ENCODE data around the gene WWOX.

The WWOX gene

GRCh38 chr16:78823027-78823426, 723.6 kb downstream of the WWOX start:
- no peak for DNase-seq

DNA sequence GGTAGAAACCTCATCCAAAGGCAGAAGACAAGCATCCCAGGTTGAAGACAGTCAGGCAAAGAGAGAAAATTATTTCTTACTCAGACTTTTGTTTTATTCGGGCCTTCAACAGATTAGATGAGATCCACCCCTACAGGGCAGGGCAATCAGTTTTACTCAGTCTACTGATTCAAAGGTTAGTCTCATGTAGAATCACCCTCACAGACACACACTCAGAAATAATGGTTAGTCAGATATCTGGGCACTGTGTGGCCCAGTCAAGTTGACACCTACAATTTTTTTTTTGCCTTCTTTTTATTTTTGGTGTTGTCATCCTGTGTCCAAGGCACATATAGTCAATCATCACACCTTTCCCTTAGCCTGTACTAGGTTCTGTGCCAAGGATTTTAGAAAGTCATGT, 729.8 kb downstream of the WWOX start:
- DNase-seq, result no peak

DNA sequence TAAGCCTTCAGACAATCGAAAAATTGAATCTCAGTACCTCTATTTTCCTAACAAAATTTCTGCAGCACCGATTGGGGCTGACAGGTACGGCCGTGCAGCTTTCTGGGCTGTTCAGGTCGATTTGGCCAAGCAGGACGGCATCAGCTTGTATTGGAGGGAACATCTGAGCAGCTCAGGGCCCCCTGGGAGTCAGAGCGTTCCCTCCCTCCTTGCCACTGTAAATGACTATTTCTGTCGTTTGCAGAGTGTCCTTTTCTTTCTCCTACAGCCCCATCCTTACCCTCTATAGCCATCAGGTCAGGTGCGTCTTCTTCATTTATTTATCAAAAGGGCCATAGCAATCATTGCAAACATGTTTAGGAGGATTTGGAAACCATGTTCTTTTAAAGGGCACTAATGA, 731.1 kb downstream of the WWOX start:
- DNase-seq, result no peak

GRCh38 chr16:78832100-78832499, 732.6 kb downstream of the WWOX start:
- no peak for DNase-seq

DNA sequence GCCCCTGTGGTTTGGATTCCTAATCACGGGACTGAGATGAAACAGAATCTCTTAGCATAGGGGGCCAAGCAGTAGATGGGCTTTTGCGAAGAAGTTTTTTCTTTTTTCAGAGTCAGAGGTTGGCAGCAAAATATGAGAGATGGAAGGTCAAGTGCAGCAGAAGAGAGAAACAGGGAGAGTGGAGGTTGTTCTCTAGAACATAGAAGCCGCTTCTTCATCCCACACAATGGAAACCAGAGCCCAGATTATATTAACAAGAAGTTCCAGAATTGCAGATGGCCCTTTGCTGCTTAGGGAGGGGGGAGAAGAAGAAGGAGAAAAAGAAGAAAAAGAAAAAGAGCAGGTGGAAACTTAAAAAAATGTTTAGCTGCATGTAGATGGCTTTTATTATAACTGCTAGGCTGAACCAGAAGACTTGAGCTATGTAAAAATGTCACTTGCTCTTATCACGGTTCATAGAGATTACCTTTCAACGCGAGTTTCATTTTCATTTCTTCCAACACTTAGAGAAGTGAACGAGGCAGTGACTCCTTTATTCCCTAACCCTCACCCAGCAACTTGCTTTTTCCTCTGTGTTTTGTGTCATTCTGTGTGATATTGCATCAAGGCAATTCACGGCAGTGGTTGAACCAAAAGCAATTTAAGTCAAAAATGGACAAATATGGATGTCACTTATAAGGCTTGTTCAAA, 737.5 kb downstream of the WWOX start:
- DNase-seq, result peak in 1 of 5 donors; percentile 43

DNA sequence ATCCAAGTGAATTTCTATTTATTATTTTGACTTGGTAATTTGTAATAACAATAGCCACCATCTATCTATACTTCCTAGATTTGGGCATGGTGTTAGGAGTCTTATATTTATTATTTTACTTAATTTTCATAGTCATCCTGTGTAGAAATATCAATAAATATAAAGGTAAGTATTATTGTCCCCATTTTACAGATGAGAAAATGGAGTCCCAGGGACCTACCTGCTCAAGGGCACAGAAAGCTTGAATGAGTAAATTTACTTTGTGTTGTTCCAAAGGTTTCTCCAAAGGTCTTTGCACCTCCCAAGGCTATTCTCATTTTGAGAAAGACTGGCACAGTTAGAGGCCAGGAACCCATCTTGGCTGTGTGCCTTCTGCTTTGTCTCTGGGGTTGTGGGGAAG, 738.3 kb downstream of the WWOX start:
- DNase-seq, result no peak

DNA sequence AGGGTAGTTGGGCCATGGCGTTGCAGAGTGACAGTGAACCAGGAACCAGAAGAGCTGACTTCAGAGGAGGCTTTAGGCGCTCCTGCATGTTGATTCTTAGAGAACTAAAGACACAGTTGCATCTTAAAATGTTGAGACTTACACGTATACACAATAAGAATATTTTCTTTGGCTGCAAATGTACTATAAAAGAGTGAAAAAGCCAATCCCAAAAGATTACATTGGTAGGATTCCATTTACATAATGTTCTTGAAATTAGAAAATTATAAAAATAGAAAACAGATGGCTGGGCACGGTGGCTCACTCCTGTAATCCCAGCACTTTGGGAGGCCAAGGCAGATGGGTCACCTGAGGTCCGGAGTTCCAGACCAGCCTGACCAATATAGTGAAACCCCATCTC, 738.8 kb downstream of the WWOX start:
- no peak for DNase-seq

DNA sequence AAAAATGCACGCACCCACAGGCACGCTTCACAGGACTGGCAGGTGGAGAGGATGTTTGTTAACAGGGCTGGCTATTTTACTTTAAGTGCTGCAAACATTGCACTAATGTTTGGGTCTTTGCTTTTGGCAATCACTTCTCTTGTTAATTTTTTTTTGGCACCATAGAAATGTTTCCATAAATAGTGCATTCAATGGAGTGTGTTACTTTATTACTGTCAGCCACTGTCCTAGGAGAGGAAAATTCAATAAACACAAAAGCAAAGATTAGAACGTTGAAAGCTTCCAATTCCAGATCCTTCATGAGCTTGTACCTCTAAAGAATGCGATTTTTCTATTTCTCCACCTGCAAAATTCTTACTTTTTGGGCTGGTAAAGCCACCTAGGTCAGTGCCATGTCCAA, 743.5 kb downstream of the WWOX start:
- no peak for DNase-seq

GRCh38 chr16:78843978-78844377, 744.5 kb downstream of the WWOX start:
- no peak for DNase-seq

GRCh38 chr16:78844682-78845081, 745.2 kb downstream of the WWOX start:
- DNase-seq, result no peak

DNA sequence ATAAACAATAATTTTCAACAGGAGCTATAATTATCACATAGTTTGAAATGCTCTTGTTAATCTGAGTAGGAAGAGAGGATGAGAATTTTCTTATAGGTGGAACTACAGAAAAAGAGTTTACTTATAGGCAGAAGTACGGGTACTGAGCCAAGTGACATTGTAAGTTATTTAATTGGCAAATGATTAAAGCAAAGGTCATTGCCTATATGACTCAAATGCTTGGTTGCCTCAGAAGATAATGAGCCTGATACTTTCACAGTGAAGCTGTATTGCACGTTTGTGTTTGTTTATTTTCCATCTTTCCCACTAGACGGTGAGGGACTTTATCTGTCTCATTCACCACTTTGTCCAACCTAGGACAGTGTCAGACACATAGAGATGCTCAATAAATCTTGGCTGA, 751.8 kb downstream of the WWOX start:
- DNase-seq, result no peak

- no peak for DNase-seq
Measured at GRCh38 chr16:78852081-78852635, 752.7 kb downstream of the WWOX start.

GRCh38 chr16:78862022-78862421, 762.6 kb downstream of the WWOX start:
- DNase-seq, result no peak

GRCh38 chr16:78866521-78866920, 767.1 kb downstream of the WWOX start:
- no peak for DNase-seq

GRCh38 chr16:78869492-78869891, 770.0 kb downstream of the WWOX start:
- no peak for DNase-seq

GRCh38 chr16:78871241-78871640, 771.8 kb downstream of the WWOX start:
- DNase-seq, result no peak

- no peak for DNase-seq
Measured at GRCh38 chr16:78876671-78877070, 777.2 kb downstream of the WWOX start.

DNA sequence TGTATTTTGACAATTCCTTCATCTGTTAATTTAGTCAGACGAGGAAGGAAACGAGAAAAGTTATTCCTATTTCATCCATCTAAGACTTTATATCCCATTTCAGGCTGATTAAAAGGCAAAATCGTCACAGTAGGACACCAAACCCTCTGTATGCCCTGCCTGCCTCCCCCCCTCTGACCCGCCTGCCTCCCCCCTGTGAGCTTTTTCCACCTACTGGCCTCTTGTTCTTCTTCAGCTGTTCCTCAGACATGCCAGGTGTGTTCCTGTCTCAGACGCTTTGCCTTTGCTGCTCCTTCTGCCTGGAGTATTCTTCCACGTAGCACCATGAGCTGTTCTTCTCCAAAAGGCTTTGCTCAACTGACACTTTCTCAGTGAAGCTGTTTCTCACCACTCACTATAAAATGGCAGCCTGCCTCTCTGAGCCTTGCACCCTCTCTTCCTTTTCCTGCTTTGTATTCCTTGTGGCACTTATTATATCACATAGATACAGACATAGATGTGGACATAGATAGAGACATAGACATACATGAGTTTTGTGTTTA, 777.7 kb downstream of the WWOX start:
- no peak for DNase-seq

DNA sequence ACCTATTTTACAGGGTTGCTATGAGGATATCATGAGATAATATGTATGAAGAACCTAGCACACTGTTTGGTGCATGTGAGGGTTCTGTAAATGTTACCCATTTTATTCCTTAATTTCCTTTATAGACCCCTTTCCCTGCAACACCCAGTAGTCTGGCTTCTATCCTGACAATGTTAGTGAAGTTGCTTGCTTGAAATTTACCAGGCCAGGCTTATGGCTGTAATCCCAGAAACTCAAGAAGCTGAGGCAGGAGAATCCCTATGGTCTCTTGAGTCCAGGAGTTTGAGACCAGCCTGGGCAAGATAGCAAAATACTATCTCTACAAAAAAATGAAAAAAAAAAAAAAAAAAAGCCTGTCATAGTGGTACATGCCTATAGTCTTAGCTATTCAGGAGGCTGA, 779.1 kb downstream of the WWOX start:
- DNase-seq, result no peak

GRCh38 chr16:78879011-78879410, 779.6 kb downstream of the WWOX start:
- no peak for DNase-seq

DNA sequence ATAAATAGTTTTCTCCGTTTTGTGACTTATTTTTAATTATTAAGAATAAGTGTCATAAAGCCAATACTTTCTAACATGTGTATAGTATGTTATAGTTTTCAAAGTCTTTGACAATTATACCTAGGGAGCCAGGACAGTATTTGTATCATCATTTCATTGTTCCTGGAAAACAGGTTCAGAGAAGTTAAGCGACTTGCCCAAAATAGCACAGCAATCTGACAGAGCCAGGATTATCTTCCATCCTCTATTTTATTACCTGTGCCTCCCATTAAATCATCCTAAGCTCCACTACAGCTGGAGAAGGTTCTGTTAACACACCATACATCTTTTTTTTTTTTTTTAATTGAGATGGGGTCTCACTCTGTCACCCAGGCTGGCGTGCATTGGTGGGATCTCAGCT, 782.7 kb downstream of the WWOX start:
- no peak for DNase-seq

DNA sequence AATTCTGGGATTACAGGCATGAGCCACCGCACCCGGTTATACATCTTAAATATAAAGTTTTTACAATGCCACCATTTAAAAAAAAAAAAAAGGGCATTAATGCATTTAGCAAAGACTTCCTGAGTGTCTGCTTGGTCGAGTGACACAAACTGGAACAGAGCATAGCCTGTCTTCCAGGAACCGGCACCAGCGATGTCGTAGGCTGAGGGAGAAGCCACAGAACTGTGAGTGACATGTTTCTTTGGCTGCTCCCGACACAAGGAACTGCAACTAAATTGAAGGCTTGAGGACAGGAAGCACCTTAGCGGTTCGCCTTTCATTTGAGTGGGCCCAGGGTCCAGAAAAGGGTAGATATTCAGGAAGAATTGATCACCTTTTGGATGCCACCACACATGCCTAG, 783.3 kb downstream of the WWOX start:
- peak in 1 of 5 donors; percentile 63 for DNase-seq

DNA sequence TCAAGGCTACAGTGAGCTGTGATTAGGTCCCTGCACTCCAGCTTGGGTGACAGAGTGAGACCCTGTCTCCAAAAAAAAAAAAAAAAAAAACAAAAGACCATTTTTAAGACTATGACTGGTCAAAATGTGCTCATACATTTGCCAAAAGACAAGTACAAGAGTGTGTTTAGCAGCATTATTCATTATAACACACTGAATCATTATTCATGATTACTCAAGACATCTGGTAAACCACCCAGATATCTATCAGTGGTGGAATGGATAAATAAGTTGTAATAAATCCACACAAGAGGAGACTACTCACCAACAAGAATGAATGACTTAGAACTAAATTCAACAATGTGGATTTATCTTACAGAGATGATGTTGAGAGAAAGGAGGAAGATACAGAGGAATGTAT, 784.8 kb downstream of the WWOX start:
- no peak for DNase-seq

GRCh38 chr16:78889346-78889745, 789.9 kb downstream of the WWOX start:
- no peak for DNase-seq

- peak in 1 of 5 donors; percentile 38 for DNase-seq
Measured at GRCh38 chr16:78890373-78890895, 791.0 kb downstream of the WWOX start.

Data from T-helper 1 cell (primary cell).